ACC112 (cell line): Measurements from ENCODE around the gene HIPK1.
A peak's percentile ranks its signal among the peaks of the same experiment; 100 is the strongest.

Experiments
- H2AFZ ChIP-seq: fragments of 200-600 bp; sonication (generic); one replicate; pipeline ENCODE4 v1.6.0; 2017; ENCODE audit warnings: antibody characterized with exemption, low read length; ENCODE audit not compliant: unreplicated experiment
- H3K27ac ChIP-seq: fragments of 200-600 bp; sonication (generic); 2 replicates; pipeline ENCODE4 v1.5.1; 2014; ENCODE audit warnings: low read depth, mild to moderate bottlenecking, antibody characterized with exemption, low read length, moderate library complexity
- H3K27me3 ChIP-seq: fragments of 200-600 bp; sonication (generic); 2 replicates; pipeline ENCODE4 v1.6.1; 2014; ENCODE audit warnings: mild to moderate bottlenecking, antibody characterized with exemption, low read length, moderate library complexity, mixed read lengths; ENCODE audit not compliant: insufficient read depth
- H3K36me3 ChIP-seq: fragments of 200-600 bp; sonication (generic); 2 replicates; pipeline ENCODE4 v1.6.1; 2016; ENCODE audit warnings: mild to moderate bottlenecking, antibody characterized with exemption, low read length, moderate library complexity, mixed read lengths; ENCODE audit not compliant: insufficient read depth
- H3K4me1 ChIP-seq: fragments of 200-600 bp; sonication (generic); one replicate; pipeline ENCODE4 v1.6.1; 2016; ENCODE audit warnings: low read length, mixed read lengths; ENCODE audit not compliant: insufficient read depth, unreplicated experiment, control insufficient read depth
- H3K4me3 ChIP-seq: fragments of 200-600 bp; sonication (generic); 2 replicates; pipeline ENCODE4 v1.5.1; 2014; ENCODE audit warnings: mild to moderate bottlenecking, low read depth, low read length
- H3K79me2 ChIP-seq: fragments of 200-600 bp; sonication (generic); one replicate; pipeline ENCODE4 v1.6.0; 2016; ENCODE audit warnings: low read length; ENCODE audit not compliant: control insufficient read depth, unreplicated experiment, insufficient read depth

The HIPK1 gene

GRCh38 chr1:113963281-113963906 is 34.3 kb downstream of the HIPK1 start:
- no peaks in the 10 kb centered on the region for H3K27me3 ChIP-seq
- H2AFZ ChIP-seq: no peak overlapping the region
- H3K36me3 ChIP-seq: peaks cover 28% of the 10 kb centered on the region
- H3K79me2 ChIP-seq: no peaks in the 10 kb centered on the region
- H3K27ac ChIP-seq: no peak overlapping the region
- no peaks in the 10 kb centered on the region for H3K4me1 ChIP-seq
- H3K4me3 ChIP-seq: no peak overlapping the region

GRCh38 chr1:113965703-113966412 is 36.7 kb downstream of the HIPK1 start:
- H3K4me1 ChIP-seq: no peaks in the 10 kb centered on the region

GRCh38 chr1:113972954-113973353 is 43.8 kb downstream of the HIPK1 start:
- no peak overlapping the region for H2AFZ ChIP-seq
- H3K27me3 ChIP-seq: no peaks in the 10 kb centered on the region
- no peak overlapping the region for H3K27ac ChIP-seq
- peaks cover 19% of the 10 kb centered on the region for H3K36me3 ChIP-seq
- no peaks in the 10 kb centered on the region for H3K79me2 ChIP-seq
- H3K4me3 ChIP-seq: no peak overlapping the region
- H3K4me1 ChIP-seq: peaks cover 20% of the 10 kb centered on the region

More at GRCh38 chr1:113965703-113966412, 36.7 kb downstream of the HIPK1 start:
- H3K27me3 ChIP-seq: no peaks in the 10 kb centered on the region
- peaks cover 31% of the 10 kb centered on the region for H3K36me3 ChIP-seq
- no peak overlapping the region for H2AFZ ChIP-seq
- H3K27ac ChIP-seq: no peak overlapping the region
- no peak overlapping the region for H3K4me3 ChIP-seq
- H3K79me2 ChIP-seq: no peaks in the 10 kb centered on the region

- Histone ChIP-seq H3K79me2 (no peaks in the 10 kb centered on the region), H3K4me3 (no peak overlapping the region), H3K27me3 (no peaks in the 10 kb centered on the region), H3K36me3 (peaks cover 7% of the 10 kb centered on the region; the same call in 1 of the 2 replicates), H2AFZ (no peak overlapping the region), H3K27ac (no peak overlapping the region), H3K4me1 (peaks cover 40% of the 10 kb centered on the region)
These were observed 46.2 kb downstream of the HIPK1 start for GRCh38 chr1:113975211-113975895.

- Histone ChIP-seq H3K4me3 (no peak overlapping the region), H3K27ac (no peak overlapping the region), H3K79me2 (no peaks in the 10 kb centered on the region), H3K36me3 (peaks cover 7% of the 10 kb centered on the region; the same call in 1 of the 2 replicates), H3K4me1 (peaks cover 44% of the 10 kb centered on the region), H3K27me3 (no peaks in the 10 kb centered on the region), H2AFZ (no peak overlapping the region)
These were observed 47.6 kb downstream of the HIPK1 start for GRCh38 chr1:113976609-113977278.

- H3K27me3 ChIP-seq: no peaks in the 10 kb centered on the region
- no peak overlapping the region for H3K27ac ChIP-seq
- H3K36me3 ChIP-seq: peaks cover 7% of the 10 kb centered on the region; the same call in 1 of the 2 replicates
- peaks cover 54% of the 10 kb centered on the region for H3K4me1 ChIP-seq
- no peak overlapping the region for H3K4me3 ChIP-seq
- no peaks in the 10 kb centered on the region for H3K79me2 ChIP-seq
- no peak overlapping the region for H2AFZ ChIP-seq
These were observed 48.8 kb downstream of the HIPK1 start for GRCh38 chr1:113977906-113978305.

- peak within 1 kb of the TSS; percentile 85 for H3K27ac ChIP-seq
- peak within 1 kb of the TSS; percentile 71 for H3K4me3 ChIP-seq
- H3K36me3 ChIP-seq: no peaks in the 10 kb centered on the region; the same call in 1 of the 2 replicates
- no peaks in the 10 kb centered on the region for H3K79me2 ChIP-seq
- H3K4me1 ChIP-seq: peaks cover 61% of the 10 kb centered on the region
- H3K27me3 ChIP-seq: no peaks in the 10 kb centered on the region
- peak within 1 kb of the TSS; percentile 38 for H2AFZ ChIP-seq
These were observed 50.0 kb downstream of the HIPK1 start, which contains the start of gene OLFML3 for GRCh38 chr1:113978863-113979702. TSS of gene OLFML3 (plus strand) at chr1:113979474. CDS start at chr1:113979517, 43 bp downstream.

- Histone ChIP-seq H3K27ac (no peak overlapping the region), H3K27me3 (no peaks in the 10 kb centered on the region), H2AFZ (no peak overlapping the region), H3K36me3 (no peaks in the 10 kb centered on the region), H3K4me1 (peaks cover 66% of the 10 kb centered on the region), H3K4me3 (peak overlapping the region; percentile 71), H3K79me2 (no peaks in the 10 kb centered on the region)
These were observed 51.0 kb downstream of the HIPK1 start for GRCh38 chr1:113980110-113980509.

- Histone ChIP-seq H2AFZ (peak overlapping the region; percentile 77), H3K79me2 (no peaks in the 10 kb centered on the region), H3K27me3 (no peaks in the 10 kb centered on the region), H3K4me1 (peaks cover 47% of the 10 kb centered on the region), H3K27ac (no peak overlapping the region; the same call in 1 of the 2 replicates), H3K4me3 (peak overlapping the region; percentile 72), H3K36me3 (no peaks in the 10 kb centered on the region)
These were observed 53.1 kb downstream of the HIPK1 start for GRCh38 chr1:113981962-113982931.
